ENCODE measurements around the gene FGF14.

The FGF14 gene

DNA sequence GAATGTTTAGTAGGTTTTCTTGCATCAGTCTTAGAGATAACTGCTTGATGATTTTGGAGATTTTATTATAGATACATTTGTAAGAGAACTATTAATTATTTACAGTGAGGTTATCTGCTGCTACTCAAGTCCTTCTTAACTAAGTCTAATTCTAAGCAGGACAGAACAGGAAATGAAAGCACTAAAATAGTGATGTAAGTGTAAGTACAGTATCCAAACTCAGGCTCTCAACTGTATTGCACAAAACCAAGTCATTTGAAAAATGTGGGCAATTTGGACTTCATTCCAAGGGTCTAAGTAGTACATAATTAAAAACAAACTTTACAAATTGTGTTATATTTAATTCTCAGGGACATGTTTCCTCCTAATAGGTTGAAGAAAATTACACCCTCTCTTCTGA, 532.3 kb downstream of the FGF14 start:
- no peak overlapping the region for H3K4me3 ChIP-seq (ENCODE audit: low read depth, low read length)
- TF ChIP-seq, protein P1, sequence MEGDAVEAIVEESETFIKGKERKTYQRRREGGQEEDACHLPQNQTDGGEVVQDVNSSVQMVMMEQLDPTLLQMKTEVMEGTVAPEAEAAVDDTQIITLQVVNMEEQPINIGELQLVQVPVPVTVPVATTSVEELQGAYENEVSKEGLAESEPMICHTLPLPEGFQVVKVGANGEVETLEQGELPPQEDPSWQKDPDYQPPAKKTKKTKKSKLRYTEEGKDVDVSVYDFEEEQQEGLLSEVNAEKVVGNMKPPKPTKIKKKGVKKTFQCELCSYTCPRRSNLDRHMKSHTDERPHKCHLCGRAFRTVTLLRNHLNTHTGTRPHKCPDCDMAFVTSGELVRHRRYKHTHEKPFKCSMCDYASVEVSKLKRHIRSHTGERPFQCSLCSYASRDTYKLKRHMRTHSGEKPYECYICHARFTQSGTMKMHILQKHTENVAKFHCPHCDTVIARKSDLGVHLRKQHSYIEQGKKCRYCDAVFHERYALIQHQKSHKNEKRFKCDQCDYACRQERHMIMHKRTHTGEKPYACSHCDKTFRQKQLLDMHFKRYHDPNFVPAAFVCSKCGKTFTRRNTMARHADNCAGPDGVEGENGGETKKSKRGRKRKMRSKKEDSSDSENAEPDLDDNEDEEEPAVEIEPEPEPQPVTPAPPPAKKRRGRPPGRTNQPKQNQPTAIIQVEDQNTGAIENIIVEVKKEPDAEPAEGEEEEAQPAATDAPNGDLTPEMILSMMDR (IDR thresholded peaks at IDR 0.05; ENCODE audit: low read depth, low read length, missing control alignments) = no peak
- no peak for DNase-seq (ENCODE audit: low read depth)

DNA sequence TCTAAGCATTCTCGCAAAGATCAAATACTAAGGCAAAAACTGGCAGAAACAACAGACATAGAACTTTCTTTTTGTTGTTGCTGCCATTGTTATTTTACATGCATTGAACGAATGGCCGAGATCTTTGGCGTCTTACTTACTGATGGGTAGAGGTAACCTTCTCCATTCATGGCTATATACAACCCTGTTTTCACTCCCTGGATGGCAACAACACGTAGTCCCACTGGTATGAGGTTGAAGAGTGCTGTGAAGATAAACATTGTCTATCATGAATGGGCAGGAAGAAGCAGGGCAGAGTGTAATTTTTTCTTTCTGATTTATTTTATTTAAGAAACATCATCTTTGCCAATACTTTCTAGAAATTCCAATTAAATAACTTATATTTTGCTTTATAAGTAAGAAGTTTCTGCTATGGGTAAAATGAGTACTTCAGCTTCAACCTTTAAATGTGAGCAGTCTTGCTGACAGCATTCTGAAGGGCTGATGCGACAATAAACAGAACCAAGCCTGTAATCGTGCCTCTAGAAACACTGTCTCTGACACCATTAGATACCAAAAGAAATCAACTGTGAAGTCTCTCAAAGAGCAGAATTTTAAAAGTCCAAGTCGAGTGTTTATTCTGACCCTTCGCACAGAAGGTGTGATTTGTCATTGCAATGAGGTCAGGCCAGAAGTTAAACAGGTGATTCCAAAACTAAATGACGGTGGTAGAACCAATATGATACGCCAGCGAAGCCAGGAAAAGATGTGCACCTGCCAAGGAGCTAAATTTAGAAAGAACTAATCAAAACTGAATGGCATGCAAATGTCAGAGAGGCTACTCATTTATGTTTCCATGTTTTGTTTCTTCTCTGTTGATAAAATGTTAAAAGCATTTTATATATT, 533.0 kb downstream of the FGF14 start:
- no peak for DNase-seq (ENCODE audit: low read depth)
- H3K4me3 ChIP-seq (ENCODE audit: low read depth, low read length) = no peak overlapping the region
- TF ChIP-seq, protein P1 (IDR thresholded peaks at IDR 0.05; ENCODE audit: low read depth, low read length, missing control alignments) = no peak

DNA sequence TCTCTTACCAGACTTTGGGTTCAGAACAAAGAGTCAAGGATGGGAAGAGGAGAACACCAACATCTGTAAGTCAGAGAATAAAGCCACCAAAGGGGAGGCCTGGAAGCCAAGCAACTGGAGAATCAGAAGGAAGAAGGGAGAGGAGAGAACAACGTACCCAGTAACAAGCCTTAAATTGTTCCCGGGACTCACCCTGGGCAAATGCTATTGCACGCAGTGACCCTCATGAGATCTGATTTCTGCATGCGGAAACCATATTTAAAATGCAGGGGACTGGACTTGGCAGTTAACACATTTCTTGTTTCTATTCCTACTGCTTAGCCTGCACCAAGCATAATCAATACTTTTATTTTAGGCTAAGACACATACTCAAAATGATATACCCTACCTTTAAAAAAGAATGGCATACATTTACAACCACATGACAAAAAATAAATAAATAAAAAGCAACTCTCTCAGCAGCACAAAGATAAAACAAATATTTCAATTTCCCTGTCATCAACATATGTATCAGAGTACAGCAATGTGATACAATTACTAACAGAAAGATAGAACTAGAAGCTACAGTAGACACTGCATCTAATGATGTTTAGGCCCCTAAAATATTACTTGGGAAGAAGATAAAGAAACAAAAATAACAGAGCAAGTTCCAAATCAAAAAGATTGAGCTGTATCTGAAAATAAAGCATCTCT, 534.8 kb downstream of the FGF14 start:
- TF ChIP-seq, protein P1 (IDR thresholded peaks at IDR 0.05; ENCODE audit: low read depth, low read length, missing control alignments) = no peak
- no peak for DNase-seq (ENCODE audit: low read depth)
- no peak overlapping the region for H3K4me3 ChIP-seq (ENCODE audit: low read depth, low read length)

DNA sequence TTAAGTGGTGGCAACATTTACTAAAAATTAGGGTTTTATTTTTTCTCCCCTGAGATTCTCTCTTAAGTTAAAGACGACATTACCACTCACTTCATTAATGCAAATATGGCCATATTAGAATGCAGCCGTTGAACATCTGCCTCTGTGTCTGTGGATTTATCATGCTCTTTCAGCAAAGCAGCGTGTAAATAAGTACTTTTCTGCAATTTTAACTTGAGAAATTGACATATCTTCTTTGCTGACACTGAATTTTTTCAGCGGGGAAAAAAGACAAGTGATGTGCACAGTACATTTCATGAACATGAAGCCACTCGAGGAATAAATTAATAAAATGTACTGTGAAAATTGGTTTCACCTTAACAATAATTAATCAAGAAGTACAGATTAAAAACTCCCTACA, 543.0 kb downstream of the FGF14 start:
- DNase-seq (ENCODE audit: low read depth) = no peak
- TF ChIP-seq, protein P1 (IDR thresholded peaks at IDR 0.05; ENCODE audit: low read depth, low read length, missing control alignments) = no peak
- H3K4me3 ChIP-seq (ENCODE audit: low read depth, low read length) = no peak overlapping the region

DNA sequence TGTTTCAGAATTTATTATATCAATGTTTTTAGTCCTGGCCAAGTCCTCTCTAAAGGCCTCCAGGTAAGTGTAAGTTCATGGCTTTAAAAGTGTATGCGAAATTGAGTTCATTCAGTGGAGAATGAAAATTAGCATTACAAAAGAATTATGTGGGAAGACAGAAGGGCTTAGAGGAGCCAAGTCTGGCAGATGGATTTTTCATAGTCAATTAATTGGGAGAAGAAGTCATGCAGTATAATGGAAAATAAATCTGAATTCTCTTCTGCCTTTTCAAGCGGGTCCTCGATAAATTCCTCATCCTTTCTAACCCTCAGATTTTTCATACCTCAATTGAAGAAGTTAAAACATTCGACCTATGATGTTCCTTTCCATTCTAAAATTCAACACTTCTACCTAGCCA, 555.1 kb downstream of the FGF14 start:
- H3K4me3 ChIP-seq (ENCODE audit: low read depth, low read length) = no peak overlapping the region
- TF ChIP-seq, protein P1 (IDR thresholded peaks at IDR 0.05; ENCODE audit: low read depth, low read length, missing control alignments) = no peak
- DNase-seq (ENCODE audit: low read depth) = no peak

DNA sequence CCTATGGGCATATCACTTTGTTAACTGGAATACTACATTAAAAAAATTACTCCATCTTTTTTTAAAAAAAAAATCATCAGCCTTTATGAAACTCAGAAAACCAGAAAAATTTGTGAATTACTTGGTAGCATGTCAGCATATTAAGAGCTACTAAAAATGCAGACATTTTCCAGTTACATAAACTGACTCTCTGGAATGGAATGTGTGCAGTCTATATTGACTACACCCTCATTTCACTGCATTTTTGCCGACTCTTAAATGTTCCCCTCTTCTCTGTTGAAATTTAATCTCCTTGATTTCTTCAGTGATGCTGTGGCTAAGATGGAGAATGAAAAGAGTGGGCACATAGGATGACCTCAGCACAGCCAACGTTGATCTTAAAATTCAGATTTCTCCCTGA, 555.6 kb downstream of the FGF14 start:
- TF ChIP-seq, protein P1 (IDR thresholded peaks at IDR 0.05; ENCODE audit: low read depth, low read length, missing control alignments) = no peak
- H3K4me3 ChIP-seq (ENCODE audit: low read depth, low read length) = no peak overlapping the region
- DNase-seq (ENCODE audit: low read depth) = no peak
